Parathyroid adenoma (tissue), 2 donors: ENCODE measurements around the gene GPC5.
"Not testable (repeated sequence)": the region's sequence is repeated elsewhere in the genome, so short reads cannot be mapped to it uniquely, and the experiment has no call there.

ENCODE experiments used
- H2AFZ ChIP-seq: fragments of 300-600 bp; sonication (generic); one replicate; pipeline ENCODE4 v1.7.0; 2017; ENCODE audit warnings: antibody characterized with exemption, mild to moderate bottlenecking
- H3K27ac ChIP-seq: fragments of 300-600 bp; sonication (generic); one replicate; pipeline ENCODE4 v1.7.0; 2017
- H3K27me3 ChIP-seq: fragments of 300-600 bp; sonication (generic); one replicate; pipeline ENCODE4 v1.7.0; 2017; ENCODE audit warnings: low read length; ENCODE audit not compliant: control insufficient read depth, insufficient read depth
- H3K36me3 ChIP-seq: fragments of 300-600 bp; sonication (generic); one replicate; pipeline ENCODE4 v1.7.0; 2017; ENCODE audit warnings: low read length; ENCODE audit not compliant: control insufficient read depth, insufficient read depth
- H3K4me1 ChIP-seq: fragments of 300-600 bp; sonication (generic); one replicate; pipeline ENCODE4 v1.7.0; 2017; ENCODE audit warnings: control low read depth
- H3K4me2 ChIP-seq: fragments of 300-600 bp; sonication (generic); one replicate; pipeline ENCODE4 v1.7.0; 2017; ENCODE audit warnings: low read length
- H3K4me3 ChIP-seq: fragments of 300-600 bp; sonication (generic); one replicate; pipeline ENCODE4 v1.7.0; 2017; ENCODE audit warnings: low read depth, low read length
- H3K79me2 ChIP-seq: fragments of 300-600 bp; sonication (generic); one replicate; pipeline ENCODE4 v1.7.0; 2017; ENCODE audit warnings: control low read depth
- H3K9ac ChIP-seq: fragments of 300-600 bp; sonication (generic); one replicate; pipeline ENCODE4 v1.7.0; 2017; ENCODE audit warnings: mild to moderate bottlenecking
- H3K9me3 ChIP-seq: fragments of 300-600 bp; sonication (generic); one replicate; pipeline ENCODE4 v1.7.0; 2017; ENCODE audit warnings: low read length; ENCODE audit not compliant: control insufficient read depth
- CTCF ChIP-seq: fragments of 300-600 bp; sonication (generic); IDR thresholded peaks from one replicate; pipeline ENCODE4 v1.7.0; 2017; ENCODE audit warnings: antibody characterized with exemption, mild to moderate bottlenecking
- donor health status: primary hyperparathyroidism.

Gene GPC5

GRCh38 chr13:92530364-92530763 lies 1131.9 kb downstream of the GPC5 start:
- Histone ChIP-seq H3K4me3 (no peak overlapping the region), H2AFZ (no peak overlapping the region), H3K9ac (no peak overlapping the region), H3K4me2 (no peak overlapping the region), H3K27me3 (no peaks in the 10 kb centered on the region), H3K79me2 (no peaks in the 10 kb centered on the region), H3K9me3 (no peaks in the 10 kb centered on the region), H3K36me3 (no peaks in the 10 kb centered on the region), H3K4me1 (no peaks in the 10 kb centered on the region), H3K27ac (no peak overlapping the region)
- TF ChIP-seq CTCF: peak; percentile 11

GRCh38 chr13:92535222-92536006 lies 1137.0 kb downstream of the GPC5 start:
- Histone ChIP-seq H3K4me1 (no peaks in the 10 kb centered on the region), H3K79me2 (no peaks in the 10 kb centered on the region), H2AFZ (no peak overlapping the region), H3K27ac (no peak overlapping the region), H3K9ac (no peak overlapping the region), H3K4me3 (no peak overlapping the region), H3K27me3 (no peaks in the 10 kb centered on the region), H3K4me2 (no peak overlapping the region), H3K36me3 (no peaks in the 10 kb centered on the region), H3K9me3 (peaks cover 2% of the 10 kb centered on the region)
- no peak for TF ChIP-seq CTCF

- Histone ChIP-seq H2AFZ (no peak overlapping the region), H3K9me3 (peaks cover 2% of the 10 kb centered on the region), H3K79me2 (no peaks in the 10 kb centered on the region), H3K4me3 (no peak overlapping the region), H3K27ac (no peak overlapping the region), H3K9ac (no peak overlapping the region), H3K36me3 (no peaks in the 10 kb centered on the region), H3K27me3 (no peaks in the 10 kb centered on the region), H3K4me1 (no peaks in the 10 kb centered on the region), H3K4me2 (no peak overlapping the region)
- no peak for TF ChIP-seq CTCF
Measured at GRCh38 chr13:92537471-92537870, 1139.0 kb downstream of the GPC5 start.

- TF ChIP-seq CTCF: no peak
Measured at GRCh38 chr13:92538164-92538563, 1139.7 kb downstream of the GPC5 start.

GRCh38 chr13:92539148-92539547 lies 1140.7 kb downstream of the GPC5 start:
- H3K4me2 ChIP-seq, H3K36me3 ChIP-seq, H3K27me3 ChIP-seq, H3K79me2 ChIP-seq, H3K4me3 ChIP-seq, H2AFZ ChIP-seq, H3K9ac ChIP-seq, H3K4me1 ChIP-seq, H3K27ac ChIP-seq, H3K9me3 ChIP-seq: not testable (repeated sequence)

More at GRCh38 chr13:92538164-92538563, 1139.7 kb downstream of the GPC5 start:
- no peaks in the 10 kb centered on the region for H3K27me3 ChIP-seq
- no peaks in the 10 kb centered on the region for H3K36me3 ChIP-seq
- H3K4me1 ChIP-seq: no peaks in the 10 kb centered on the region
- H3K4me2 ChIP-seq: no peak overlapping the region
- no peak overlapping the region for H2AFZ ChIP-seq
- H3K79me2 ChIP-seq: no peaks in the 10 kb centered on the region
- H3K27ac ChIP-seq: no peak overlapping the region
- no peak overlapping the region for H3K4me3 ChIP-seq
- peaks cover 2% of the 10 kb centered on the region for H3K9me3 ChIP-seq
- no peak overlapping the region for H3K9ac ChIP-seq
